CMK (cell line): Measurements from ENCODE around the gene HTR2A.

Experiments
- DNase-seq: peaks from one replicate; pipeline ENCODE4 v3.0.0-alpha.2; 2010; ENCODE audit warnings: low read depth

The HTR2A gene

DNA sequence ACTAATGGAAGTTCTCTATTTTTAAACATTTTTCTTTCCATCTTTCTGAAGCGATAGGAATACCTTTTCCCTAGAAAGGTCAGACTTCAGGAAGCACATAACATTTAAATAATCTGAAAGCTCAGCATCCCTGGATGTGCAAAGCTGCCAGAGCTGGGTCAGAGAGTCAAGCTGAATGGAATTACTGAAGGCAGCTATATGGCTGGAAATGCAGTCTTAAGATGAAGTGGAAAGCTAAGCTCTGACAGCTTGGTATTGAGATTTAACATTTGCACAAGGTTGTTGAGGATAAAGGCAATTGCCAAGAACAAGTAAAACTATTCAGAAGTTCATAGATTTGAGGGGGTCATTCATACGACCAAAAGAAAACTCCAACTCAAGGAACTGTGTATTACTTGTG is 28.8 kb downstream of the HTR2A start:
- DNase-seq = no peak

DNA sequence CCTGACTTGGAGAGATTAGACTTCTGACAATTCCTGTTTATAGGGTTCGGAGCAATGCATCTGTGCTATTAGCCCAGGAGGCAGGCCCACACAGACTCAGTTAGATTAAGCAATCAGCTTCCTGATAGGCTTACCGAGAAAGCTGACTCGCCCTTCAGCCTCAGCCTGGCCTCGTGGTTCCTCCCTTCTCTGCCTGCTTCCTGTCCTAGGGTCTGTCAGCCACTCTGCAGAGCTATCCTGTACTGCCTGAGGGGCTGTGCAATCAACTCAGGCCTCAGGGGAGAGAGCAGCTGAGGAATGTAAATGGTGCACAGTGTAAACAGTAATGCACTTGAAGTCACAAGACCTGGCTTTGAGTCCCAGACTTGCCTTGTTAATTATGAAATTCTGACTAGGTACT is 30.7 kb downstream of the HTR2A start:
- DNase-seq = peak; percentile 21

DNA sequence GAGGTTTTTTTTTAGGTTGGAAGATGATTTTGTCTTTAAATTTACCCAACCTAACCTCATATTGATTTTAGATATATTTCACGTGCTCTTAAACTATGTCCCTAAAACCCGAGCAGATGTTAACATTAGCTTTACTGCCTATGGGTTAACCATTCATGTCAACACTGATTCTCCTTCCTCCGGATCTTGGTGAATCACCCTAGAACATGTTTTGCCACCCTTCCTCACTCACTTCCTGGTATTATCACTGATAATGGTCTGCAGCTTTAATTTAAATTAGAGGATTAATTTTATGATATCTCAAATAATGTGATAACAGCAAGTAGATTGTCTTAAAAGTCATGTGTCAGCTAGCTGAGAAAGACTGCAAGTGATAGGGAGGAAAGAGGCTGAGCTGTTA is 31.9 kb downstream of the HTR2A start:
- no peak for DNase-seq

DNA sequence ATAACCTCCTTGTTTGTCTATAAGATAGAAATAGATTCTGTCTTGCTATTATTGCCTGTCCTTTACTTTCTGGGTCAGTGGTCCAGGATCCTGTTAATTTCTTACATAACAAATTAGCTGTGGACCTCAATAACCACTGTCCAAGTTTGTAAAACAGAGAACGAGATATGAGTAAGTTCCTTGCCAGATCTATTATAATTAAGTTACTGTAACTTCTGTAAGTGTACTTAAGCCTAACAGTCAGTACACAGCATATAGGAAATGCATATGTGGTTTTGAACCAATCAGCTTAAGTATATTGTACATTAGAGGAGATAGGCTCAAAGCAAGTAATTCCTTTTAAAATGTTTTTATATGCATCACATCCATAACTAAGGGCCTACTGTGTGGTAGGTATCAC is 34.9 kb downstream of the HTR2A start:
- DNase-seq = no peak

GRCh38 chr13:46860722-46861121 is 36.1 kb downstream of the HTR2A start:
- DNase-seq = no peak

- DNase-seq = no peak
These were observed 38.1 kb downstream of the HTR2A start for GRCh38 chr13:46858776-46859175.

DNA sequence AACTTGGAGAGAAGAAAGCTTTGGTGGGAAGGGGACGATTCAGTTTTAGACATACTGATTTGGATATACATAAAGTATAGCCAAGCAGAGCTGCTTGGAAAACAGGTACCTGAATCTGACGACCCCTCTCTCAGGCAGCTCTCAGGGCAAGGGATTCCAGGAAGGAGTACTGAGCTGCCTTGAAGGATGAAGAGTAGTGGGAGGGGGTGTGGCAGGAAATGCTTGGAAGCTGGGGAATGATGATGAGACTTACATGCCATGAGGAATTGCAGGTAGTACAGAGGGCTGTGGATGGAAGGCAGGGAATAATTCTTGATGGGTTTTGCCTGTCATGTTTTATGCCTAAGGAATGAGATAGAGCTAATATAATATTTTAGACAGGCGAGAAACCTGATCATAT is 38.7 kb downstream of the HTR2A start:
- DNase-seq = no peak

DNA sequence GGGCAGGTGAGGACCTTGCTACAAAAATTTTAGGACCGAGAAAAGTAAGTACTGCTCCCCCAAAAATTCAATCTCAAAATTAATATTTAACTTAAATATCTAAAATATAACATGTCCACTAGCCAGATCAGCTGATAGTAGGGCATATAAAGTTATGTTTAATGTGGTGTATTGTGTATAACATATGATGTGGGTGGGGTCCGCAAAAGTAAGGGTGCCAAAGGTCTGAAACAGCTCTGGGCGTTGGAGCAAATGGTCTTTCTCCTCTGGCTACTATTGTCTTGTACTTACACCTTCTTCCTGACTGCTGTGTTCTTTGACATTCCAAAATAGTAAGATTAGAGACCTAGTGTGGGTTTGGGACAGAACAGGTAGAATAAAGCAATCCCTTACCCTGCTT is 41.2 kb downstream of the HTR2A start:
- no peak for DNase-seq

GRCh38 chr13:46855166-46855565 is 41.7 kb downstream of the HTR2A start:
- DNase-seq = no peak

DNA sequence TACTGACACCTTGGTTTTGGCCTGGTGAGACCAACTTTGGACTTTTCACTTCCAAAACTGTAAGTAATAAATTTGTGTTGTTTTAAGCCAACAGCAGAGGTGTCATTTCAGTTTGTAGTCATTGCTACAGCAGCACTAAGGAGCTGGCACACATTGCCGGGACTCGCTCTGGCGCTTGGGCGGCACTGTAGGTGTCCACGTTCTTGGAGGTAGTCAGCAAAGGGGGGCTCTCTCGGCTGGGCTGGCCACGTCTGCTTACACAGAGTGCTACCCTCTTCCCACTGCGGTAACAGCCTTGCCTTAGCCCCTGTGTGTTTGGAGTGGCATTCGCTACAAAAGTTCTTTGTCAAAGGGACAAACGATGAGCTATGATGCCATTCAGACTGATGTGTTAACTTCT is 44.7 kb downstream of the HTR2A start:
- DNase-seq = no peak

GRCh38 chr13:46850214-46850613 is 46.6 kb downstream of the HTR2A start:
- no peak for DNase-seq

DNA sequence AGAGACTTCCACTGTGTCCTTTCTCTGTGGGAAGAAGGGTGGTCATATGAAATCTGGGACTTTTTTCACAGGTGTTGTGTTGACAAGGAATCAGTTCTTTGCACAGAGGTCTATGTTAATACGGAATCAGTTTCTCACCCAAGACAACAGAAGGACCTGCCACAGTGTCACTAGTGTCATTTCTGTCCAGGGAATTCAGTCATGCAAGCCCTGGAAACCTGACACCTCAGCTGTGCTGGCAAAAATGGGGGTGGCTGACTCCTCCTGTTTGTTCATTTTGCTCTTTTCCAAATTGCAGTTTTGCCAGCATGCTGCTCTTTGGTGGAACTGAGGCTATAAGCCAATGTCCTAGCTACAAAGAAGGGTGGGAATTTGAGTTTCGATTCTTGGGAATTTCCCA is 50.1 kb downstream of the HTR2A start:
- DNase-seq = no peak

DNA sequence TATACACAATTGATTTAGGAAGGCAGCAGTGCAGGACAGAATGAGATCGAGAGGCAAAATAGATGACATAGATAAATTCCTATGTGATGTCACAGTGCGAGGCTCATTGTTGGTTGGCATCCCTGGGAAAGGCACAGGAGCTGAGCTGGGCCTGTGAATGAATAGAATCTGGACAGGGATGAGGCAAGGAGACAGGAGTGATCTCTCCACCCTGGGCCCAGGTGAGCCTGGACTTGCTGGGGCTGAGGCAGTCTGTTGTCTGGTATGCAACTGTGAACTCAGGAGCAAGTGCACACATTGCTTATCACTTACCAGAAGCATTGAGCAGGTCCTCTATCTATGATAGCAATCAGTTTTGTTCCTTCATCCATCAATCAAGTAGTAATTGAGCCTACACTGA is 51.7 kb downstream of the HTR2A start:
- no peak for DNase-seq

DNA sequence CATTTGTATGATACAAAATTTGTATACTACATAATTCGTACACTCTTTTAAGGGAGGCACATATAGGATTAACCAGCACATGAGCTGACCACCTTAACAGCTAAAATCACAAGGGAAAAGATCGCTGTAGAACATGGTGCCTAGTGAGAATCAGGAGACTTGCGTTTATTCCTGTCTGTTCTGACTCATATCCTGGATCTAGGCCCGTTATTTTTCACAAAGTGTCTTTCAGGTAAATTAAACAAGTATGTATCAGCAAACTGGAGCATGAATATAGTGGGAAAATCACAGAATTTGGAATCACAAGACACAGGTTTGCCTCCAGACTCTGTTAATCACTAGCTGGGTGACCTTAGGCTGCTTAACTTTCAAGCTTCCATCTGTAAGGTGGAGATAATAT is 52.4 kb downstream of the HTR2A start:
- no peak for DNase-seq

- DNase-seq = no peak
These were observed 57.5 kb downstream of the HTR2A start for GRCh38 chr13:46839399-46839798.

DNA sequence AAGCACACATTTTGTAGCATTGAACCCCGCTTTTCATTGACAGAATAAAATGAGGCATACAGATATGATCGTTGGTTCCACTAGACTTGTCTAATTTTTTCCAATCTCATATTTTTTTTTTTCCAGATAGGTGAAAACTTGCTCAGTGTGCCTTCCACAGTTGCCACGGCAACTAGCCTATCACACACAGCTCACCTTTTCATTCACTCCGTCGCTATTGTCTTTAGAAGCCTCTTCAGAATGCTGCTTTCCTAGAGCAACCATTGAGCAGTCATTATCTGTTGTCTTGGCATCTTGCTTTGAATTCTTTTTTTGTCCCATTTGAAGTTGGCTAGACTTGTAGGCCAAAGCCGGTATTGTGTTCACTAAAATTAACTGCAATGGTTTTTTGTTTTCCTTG is 62.2 kb downstream of the HTR2A start:
- no peak for DNase-seq

GRCh38 chr13:46831588-46832194 is 65.2 kb downstream of the HTR2A start:
- DNase-seq = no peak

DNA sequence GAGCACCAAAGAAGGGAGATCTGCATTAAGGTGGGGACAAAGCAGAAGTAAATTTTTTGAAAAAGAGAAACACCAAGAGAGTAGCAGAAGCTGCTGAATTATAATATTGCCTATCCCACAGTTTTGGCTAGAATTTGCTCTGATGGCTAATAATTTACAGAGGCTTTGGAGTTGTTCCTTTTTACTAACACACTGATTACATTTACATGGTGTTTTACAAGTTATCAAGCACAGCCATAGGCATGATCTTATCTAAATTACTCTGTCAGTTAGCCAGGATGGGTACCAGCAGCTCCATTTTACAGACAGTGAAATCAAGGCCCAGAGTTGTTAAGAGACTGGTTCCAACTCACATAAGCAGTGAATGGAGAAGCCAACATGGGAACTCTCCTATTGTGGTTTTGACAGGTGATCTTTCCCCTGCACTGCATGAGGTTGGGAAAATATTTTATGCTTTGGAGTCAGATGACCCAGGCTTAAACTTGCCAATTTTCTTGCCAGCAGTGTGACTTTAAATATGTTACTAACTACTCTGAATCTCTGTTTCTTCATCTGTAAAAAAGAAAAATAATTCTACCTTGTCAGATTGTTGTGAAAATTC is 66.3 kb downstream of the HTR2A start:
- no peak for DNase-seq

DNA sequence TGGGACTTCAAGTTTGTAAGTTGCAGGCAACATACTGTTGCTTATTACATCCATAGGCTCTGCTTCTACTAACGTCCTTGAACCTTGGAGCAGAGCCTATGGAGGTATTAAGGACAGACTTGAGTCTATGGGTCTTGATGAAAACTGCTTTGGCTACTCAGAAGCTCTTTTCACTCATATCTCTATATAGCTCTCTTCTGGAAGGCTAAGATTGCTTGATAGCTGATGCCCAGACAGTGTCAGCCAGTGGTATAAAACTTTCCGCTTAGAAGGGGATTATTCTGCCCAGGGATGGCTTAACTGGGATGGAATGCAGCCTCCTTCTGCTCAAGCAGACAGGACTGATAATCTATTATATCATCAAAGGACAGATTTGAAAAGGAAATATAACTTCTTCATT is 74.3 kb downstream of the HTR2A start:
- no peak for DNase-seq

- DNase-seq = no peak
These were observed 78.9 kb downstream of the HTR2A start for GRCh38 chr13:46817838-46818476.

DNA sequence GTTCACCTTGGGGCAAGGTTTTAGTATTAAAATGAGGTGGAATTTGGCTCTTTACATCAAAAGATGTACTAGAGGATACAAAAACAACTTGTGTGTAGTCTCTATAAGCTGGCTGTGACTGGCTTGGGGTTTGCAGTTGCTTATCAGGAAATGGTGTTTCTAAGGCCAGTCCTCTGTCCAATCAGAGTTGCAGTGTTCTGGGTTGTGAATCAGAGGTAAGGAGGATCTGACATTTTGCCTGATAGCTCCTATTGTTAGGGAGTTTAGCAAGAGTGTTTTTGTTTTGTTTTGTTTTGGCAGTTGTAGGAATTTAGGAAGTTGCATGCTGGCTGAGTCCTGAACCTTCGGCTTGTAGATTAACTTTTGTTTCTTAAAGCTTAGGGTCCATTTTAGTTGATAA is 79.8 kb downstream of the HTR2A start:
- DNase-seq = no peak

DNA sequence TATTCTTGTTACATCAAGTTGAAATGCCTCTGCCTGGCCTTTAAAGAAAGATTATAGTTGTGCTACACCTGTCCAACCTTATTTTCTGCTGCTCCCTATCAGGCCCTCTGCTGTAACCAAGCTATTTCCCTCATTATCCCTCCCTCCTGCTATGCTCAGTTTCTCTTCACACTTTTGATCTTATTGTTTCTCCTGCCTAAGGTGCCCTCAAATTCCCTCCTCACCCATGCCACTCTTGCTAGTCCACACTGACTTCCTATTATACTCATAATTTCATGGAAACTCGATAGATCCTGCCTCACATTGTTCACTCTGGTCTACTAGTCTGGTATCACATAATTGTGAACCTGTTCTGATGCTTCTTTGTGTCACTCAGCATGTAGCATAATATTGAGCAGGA is 80.5 kb downstream of the HTR2A start:
- no peak for DNase-seq

GRCh38 chr13:46812301-46812797 is 84.5 kb downstream of the HTR2A start:
- DNase-seq = no peak

GRCh38 chr13:46810440-46810839 is 86.4 kb downstream of the HTR2A start:
- no peak for DNase-seq
